Endothelial cell of umbilical vein (primary cell): ENCODE data around the gene SLC7A10. TPM values are rescaled to one million over a fixed set of nuclear protein-coding genes. Genes with fewer than 3 reads are reported as not detected.

Source experiments
- BruUV-seq: library from RNA; stranded (reverse); fragments of 400-500 nt; replicated peaks from 2 replicates; lab custom pipeline; 2021; lab: Mats Ljungman, UMichigan
- CTCF ChIA-PET: fragments of 300-600, 350-600 bp; sonication (Branson Sonifier 250); formaldehyde crosslinking; loops from one replicate; lab custom pipeline; 2021; ENCODE audit warnings: antibody characterized with exemption, inconsistent platforms; lab: Charles Lee
- POLR2A ChIA-PET: fragments of 300-600, 350-600 bp; sonication (Branson Sonifier 250); formaldehyde crosslinking; loops from one replicate; lab custom pipeline; 2021; ENCODE audit warnings: antibody characterized with exemption, inconsistent platforms; lab: Charles Lee
- DNase-seq: peaks from one replicate; pipeline ENCODE4 v3.0.0-alpha.2; 2011; ENCODE audit warnings: low read depth, low spot score
- FAIRE-seq: peaks from 2 replicates; lab custom pipeline; 2011; peaks lifted over from hg19 to GRCh38; lab: Jason Lieb, UNC
- H2AFZ ChIP-seq: 2 replicates; pipeline ENCODE4 v1.6.0; 2012; ENCODE audit warnings: low read depth, low read length, control low read depth, inconsistent platforms
- H3K27ac ChIP-seq: 2 replicates; pipeline ENCODE4 v1.5.1; 2011; ENCODE audit warnings: low read depth, mild to moderate bottlenecking, control low read depth, low read length, moderate library complexity; ENCODE audit not compliant: insufficient read depth
- H3K27me3 ChIP-seq, 2 experiments: 2 replicates each; pipeline versions ENCODE4 v1.6.0 to v1.6.1; 2011; ENCODE audit warnings: low read length in 2 of 2, mixed read lengths in 1 of 2; ENCODE audit not compliant: control insufficient read depth in 2 of 2, insufficient read depth in 2 of 2
- H3K36me3 ChIP-seq, 2 experiments: 2 replicates in 1 of 2; 3 replicates in 1 of 2; pipeline ENCODE4 v1.5.1; 2011; ENCODE audit warnings: low read length in 2 of 2, mild to moderate bottlenecking in 1 of 2, moderate library complexity in 1 of 2; ENCODE audit not compliant: control insufficient read depth in 2 of 2, insufficient read depth in 2 of 2; ENCODE audit errors: extremely low read depth in 1 of 2
- H3K4me1 ChIP-seq: 3 replicates; pipeline ENCODE4 v1.5.1; 2011; ENCODE audit warnings: mild to moderate bottlenecking, low read length; ENCODE audit not compliant: control insufficient read depth, insufficient read depth; ENCODE audit errors: extremely low read depth
- H3K4me2 ChIP-seq: 2 replicates; pipeline ENCODE4 v1.6.1; 2011; ENCODE audit warnings: low read length, control low read depth, mixed read lengths; ENCODE audit not compliant: insufficient read depth
- H3K4me3 ChIP-seq, 3 experiments: fragments of 200-600 bp in 1 of 3; sonication (generic), shearing (Covaris generic) in 1 of 3; replicated peaks in 1 of 3; 2 replicates each; pipeline ENCODE4 v1.5.1; 2011 to 2016; ENCODE audit warnings: control low read depth in 3 of 3, low read length in 3 of 3, mild to moderate bottlenecking in 2 of 3, inconsistent platforms in 1 of 3, low read depth in 1 of 3, moderate library complexity in 1 of 3; ENCODE audit not compliant: insufficient read depth in 1 of 3
- H3K79me2 ChIP-seq: 2 replicates; pipeline ENCODE4 v1.6.0; 2012; ENCODE audit warnings: low read length, inconsistent platforms; ENCODE audit not compliant: control insufficient read depth, insufficient read depth
- H3K9ac ChIP-seq: replicated peaks from 2 replicates; pipeline ENCODE3; 2011; ENCODE audit warnings: low read length, control low read depth; ENCODE audit not compliant: insufficient read depth; ENCODE audit errors: extremely low read depth
- H3K9me1 ChIP-seq: replicated peaks from 3 replicates; pipeline ENCODE4 v1.6.0; 2011; ENCODE audit warnings: mild to moderate bottlenecking, low read length; ENCODE audit not compliant: control insufficient read depth, insufficient read depth; ENCODE audit errors: extremely low read depth
- H3K9me3 ChIP-seq: replicated peaks from 2 replicates; pipeline ENCODE4 v1.5.1; 2012; ENCODE audit warnings: low read length, inconsistent platforms; ENCODE audit not compliant: control insufficient read depth, insufficient read depth
- H4K20me1 ChIP-seq: replicated peaks from 2 replicates; pipeline ENCODE3; 2011; ENCODE audit warnings: mild to moderate bottlenecking, low read length; ENCODE audit not compliant: control insufficient read depth, insufficient read depth; ENCODE audit errors: extremely low read depth
- EZH2 ChIP-seq: IDR thresholded peaks from 2 replicates; pipeline ENCODE4 v1.6.1; 2012; ENCODE audit warnings: borderline replicate concordance, low read depth, mild to moderate bottlenecking, moderate library complexity, low read length, inconsistent platforms; ENCODE audit not compliant: severe bottlenecking
- FOS ChIP-seq: IDR thresholded peaks from 2 replicates; pipeline ENCODE4 v1.6.1; 2011; ENCODE audit warnings: mild to moderate bottlenecking, low read length, moderate library complexity, borderline replicate concordance; ENCODE audit not compliant: insufficient read depth
- GATA2 ChIP-seq: IDR thresholded peaks from 2 replicates; pipeline ENCODE4 v1.7.0; 2011; ENCODE audit warnings: low read depth, mild to moderate bottlenecking, moderate library complexity, mixed read lengths, low read length; ENCODE audit not compliant: insufficient read length, insufficient read depth
- JUN ChIP-seq: IDR thresholded peaks from 2 replicates; pipeline ENCODE4 v1.6.1; 2011; ENCODE audit warnings: borderline replicate concordance, low read depth; ENCODE audit not compliant: insufficient read length, insufficient read depth
- MYC ChIP-seq: IDR thresholded peaks from one replicate; pipeline ENCODE4 v1.6.1; 2011; ENCODE audit warnings: mild to moderate bottlenecking, low read depth, low read length
- POLR2A ChIP-seq: IDR thresholded peaks from 2 replicates; pipeline ENCODE4 v1.6.1; 2012; ENCODE audit warnings: low read depth, mild to moderate bottlenecking, control low read depth, low read length
- POLR2AphosphoS5 ChIP-seq: IDR thresholded peaks from 2 replicates; pipeline ENCODE4 v1.6.1; 2012; ENCODE audit warnings: low read depth, mild to moderate bottlenecking, control low read depth, low read length, moderate library complexity; ENCODE audit not compliant: insufficient read depth
- dilution Hi-C: fragments of 300-500 bp; cut with MboI; formaldehyde crosslinking; loops from one replicate; pipeline ENCODE4 v1.15.0; 2019; ENCODE audit warnings: low sequenced_read_pairs; ENCODE audit not compliant: extremely low pct_ligation_motif_present
- intact Hi-C: fragments of 100-400 bp; cut with micrococcal nuclease; formaldehyde crosslinking; loops from one replicate; pipeline ENCODE4 v1.10.0; 2022
- polyA plus RNA-seq, 4 experiments: library from polyadenylated mRNA; depleted of rRNA in 3 of 4; stranded (reverse) in 3 of 4; unstranded in 1 of 4; fragments of >200 nt; gene quantifications; 2 replicates each; pipeline versions ENCODE4 v1.2.1 to v1.2.3, GENCODE V29; 2011 to 2012; ENCODE audit warnings: missing spikeins in 1 of 4
- total RNA-seq: library from RNA; stranded (reverse); gene quantifications from 2 replicates; pipeline ENCODE4 v1.2.3, GENCODE V29; 2021
- TF ChIP-seq, protein P1 (sequence below): IDR thresholded peaks from 2 replicates; pipeline ENCODE4 v1.6.1; 2011; ENCODE audit not compliant: insufficient read depth, insufficient read length
- TF ChIP-seq, protein P2 (sequence below), 2 donors: IDR thresholded peaks; 1 replicate in 1 of 2; 2 replicates in 1 of 2; pipeline ENCODE4 v1.5.1; 2011; ENCODE audit warnings: low read length in 2 of 2, mild to moderate bottlenecking in 2 of 2, moderate library complexity in 2 of 2, control low read depth in 1 of 2, inconsistent platforms in 1 of 2, low read depth in 1 of 2; ENCODE audit not compliant: insufficient read depth in 1 of 2; ENCODE audit errors: extremely low read depth in 1 of 2

Gene SLC7A10
- total and polyA plus RNA-seq, 2 donors (not counting 3 experiments of a cell fraction or from before 2014, with no cell fraction given), result not detected

DNA sequence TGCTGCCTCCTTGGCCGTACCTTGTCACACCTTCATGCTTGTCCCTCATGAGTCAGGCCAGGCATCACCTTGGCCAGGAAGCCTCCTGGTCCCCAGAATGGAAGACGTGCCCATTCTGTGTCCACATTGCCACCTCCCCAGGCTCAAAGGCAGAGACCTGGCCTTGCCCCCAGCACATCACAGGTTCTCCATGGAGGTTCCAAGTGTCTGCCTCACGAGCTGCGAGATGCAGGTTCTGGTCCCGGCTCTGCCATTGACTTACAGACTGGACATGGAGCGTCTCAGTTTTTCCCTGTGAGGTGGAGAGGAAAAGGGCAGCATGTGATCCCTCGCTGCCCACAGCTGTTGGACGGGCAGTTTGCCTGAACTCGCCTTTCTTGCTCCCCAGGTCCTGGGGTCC, 9.1 kb upstream of the SLC7A10 start:
- Histone ChIP-seq H3K4me1 (no peaks in the 10 kb centered on the region), H3K36me3 (no peaks in the 10 kb centered on the region), H3K27me3 (no peaks in the 10 kb centered on the region), H3K79me2 (no peaks in the 10 kb centered on the region), H3K4me2 (no peak overlapping the region), H2AFZ (no peak overlapping the region), H3K4me3 (no peak overlapping the region), H3K9me3 (no peaks in the 10 kb centered on the region), H3K9ac (no peak overlapping the region), H3K9me1 (no peaks in the 10 kb centered on the region), H4K20me1 (no peaks in the 10 kb centered on the region), H3K27ac (no peak overlapping the region)
- intact Hi-C loops, result loop anchor here (1.0 to 2.0 kb wide), 3 partner anchors 68 to 537 kb away; partner anchors contain the start of gene CEBPA
- TF ChIP-seq POLR2A (no peak), GATA2 (no peak), POLR2AphosphoS5 (no peak), FOS (no peak), EZH2 (no peak), JUN (no peak), MYC (no peak)
- TF ChIP-seq, protein P1, sequence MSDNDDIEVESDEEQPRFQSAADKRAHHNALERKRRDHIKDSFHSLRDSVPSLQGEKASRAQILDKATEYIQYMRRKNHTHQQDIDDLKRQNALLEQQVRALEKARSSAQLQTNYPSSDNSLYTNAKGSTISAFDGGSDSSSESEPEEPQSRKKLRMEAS, result no peak
- TF ChIP-seq, protein P2, sequence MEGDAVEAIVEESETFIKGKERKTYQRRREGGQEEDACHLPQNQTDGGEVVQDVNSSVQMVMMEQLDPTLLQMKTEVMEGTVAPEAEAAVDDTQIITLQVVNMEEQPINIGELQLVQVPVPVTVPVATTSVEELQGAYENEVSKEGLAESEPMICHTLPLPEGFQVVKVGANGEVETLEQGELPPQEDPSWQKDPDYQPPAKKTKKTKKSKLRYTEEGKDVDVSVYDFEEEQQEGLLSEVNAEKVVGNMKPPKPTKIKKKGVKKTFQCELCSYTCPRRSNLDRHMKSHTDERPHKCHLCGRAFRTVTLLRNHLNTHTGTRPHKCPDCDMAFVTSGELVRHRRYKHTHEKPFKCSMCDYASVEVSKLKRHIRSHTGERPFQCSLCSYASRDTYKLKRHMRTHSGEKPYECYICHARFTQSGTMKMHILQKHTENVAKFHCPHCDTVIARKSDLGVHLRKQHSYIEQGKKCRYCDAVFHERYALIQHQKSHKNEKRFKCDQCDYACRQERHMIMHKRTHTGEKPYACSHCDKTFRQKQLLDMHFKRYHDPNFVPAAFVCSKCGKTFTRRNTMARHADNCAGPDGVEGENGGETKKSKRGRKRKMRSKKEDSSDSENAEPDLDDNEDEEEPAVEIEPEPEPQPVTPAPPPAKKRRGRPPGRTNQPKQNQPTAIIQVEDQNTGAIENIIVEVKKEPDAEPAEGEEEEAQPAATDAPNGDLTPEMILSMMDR (IDR thresholded peaks at IDR 0.05; ENCODE audit: extremely low read depth in 1 of 2, insufficient read depth in 1 of 2, low read depth in 1 of 2, low read length in 2 of 2), result no peak
- FAIRE-seq (no peak), DNase-seq (no peak)
- POLR2A ChIA-PET, result interaction anchor here (0.7 kb wide), 1 partner anchor 90 kb away, joined by 3 read pairs; no protein-coding TSS in a partner anchor
- CTCF ChIA-PET, result interaction anchor here (0.9 to 9.5 kb wide), 22 partner anchors 8 to 763 kb away, joined by 3 to 181 read pairs (median 5); partner anchors contain the start of gene CEBPA
- BruUV-seq, result no TSS peak
- dilution Hi-C loops, result no loop called here
